Mucosa of descending colon (tissue), 3 donors: Measurements from ENCODE around the gene IFT52. TPM values are rescaled to one million over a fixed set of nuclear protein-coding genes. Genes with fewer than 3 reads are reported as not detected.

Experiments
- ATAC-seq: fragments of 200-7000 bp; cut with Tn5 transposase; one replicate; pipeline ENCODE4 v1.9.1; 2020; ENCODE audit warnings: mild to moderate bottlenecking, moderate library complexity
- DNase-seq, 3 donors: peaks; one replicate each; pipeline ENCODE4 v3.0.0-alpha.2; 2020
- H3K36me3 ChIP-seq: fragments of 200-600 bp; one replicate; pipeline ENCODE4 v1.8.0; 2021; ENCODE audit warnings: low read depth, mild to moderate bottlenecking
- H3K4me1 ChIP-seq: fragments of 200-600 bp; one replicate; pipeline ENCODE4 v1.8.0; 2021; ENCODE audit warnings: low read depth, mild to moderate bottlenecking
- H3K4me3 ChIP-seq: fragments of 200-600 bp; one replicate; pipeline ENCODE4 v1.8.0; 2021; ENCODE audit warnings: mild to moderate bottlenecking
- H3K9me3 ChIP-seq: fragments of 200-600 bp; one replicate; pipeline ENCODE4 v1.8.0; 2021; ENCODE audit warnings: mild to moderate bottlenecking
- intact Hi-C, 2 donors: fragments of 100-400 bp; cut with DNase I in 1 of 2; cut with micrococcal nuclease in 1 of 2; formaldehyde crosslinking; loops; one replicate each; pipeline versions ENCODE4 v1.11.0 to v1.11.1; 2022; cut with DNase I, micrococcal nuclease
- total RNA-seq, 3 donors: library from RNA; stranded (reverse); fragmentation: NEBNext Ultra II Directional in 2 of 3; extraction: Animal tissue kit (Norgen Biotek cat#: 25700) in 2 of 3; gene quantifications; one replicate each; pipeline versions ENCODE4 v1.2.1 to v1.2.4, GENCODE V29; 2021 to 2023
- TF ChIP-seq, protein P1 (sequence below): fragments of 200-600 bp; IDR thresholded peaks from one replicate; pipeline ENCODE4 v1.8.0; 2022; ENCODE audit warnings: antibody characterized with exemption, mild to moderate bottlenecking
- donor health status: DM: no; HTN: no; CAD: no; lungs with moderate emphysema.
- donor health status: DM: no; HTN: no; CAD: no.
- donor health status: DM: no; HTN: yes; CAD: no.

IFT52 gene
- total RNA-seq, 3 donors from 2014 or later, result 19.5 to 24.1 (median 22.8) TPM

DNA sequence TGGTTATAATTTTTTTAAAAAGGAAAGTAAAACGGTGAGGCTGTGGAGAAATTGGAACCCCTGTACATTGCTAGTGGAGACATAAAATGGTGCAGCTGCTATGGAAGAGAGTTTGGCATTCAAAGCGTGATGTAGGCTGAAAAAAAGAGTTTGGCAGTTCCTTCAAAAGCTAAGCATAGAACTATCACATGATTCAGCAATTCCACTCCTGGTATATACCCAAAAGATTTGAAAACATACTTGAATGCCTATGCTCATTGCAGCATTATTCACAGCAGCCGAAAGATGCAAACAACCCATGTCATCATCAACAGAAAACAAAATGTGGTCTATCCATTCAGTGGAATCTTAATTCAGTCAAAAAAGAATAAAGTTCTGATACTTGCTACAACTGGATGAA is 36.4 kb upstream of the IFT52 start:
- ATAC-seq (no peak), DNase-seq (no peak)
- H3K4me1 ChIP-seq, result peaks cover 28% of the 10 kb centered on the region
- TF ChIP-seq, protein P1, sequence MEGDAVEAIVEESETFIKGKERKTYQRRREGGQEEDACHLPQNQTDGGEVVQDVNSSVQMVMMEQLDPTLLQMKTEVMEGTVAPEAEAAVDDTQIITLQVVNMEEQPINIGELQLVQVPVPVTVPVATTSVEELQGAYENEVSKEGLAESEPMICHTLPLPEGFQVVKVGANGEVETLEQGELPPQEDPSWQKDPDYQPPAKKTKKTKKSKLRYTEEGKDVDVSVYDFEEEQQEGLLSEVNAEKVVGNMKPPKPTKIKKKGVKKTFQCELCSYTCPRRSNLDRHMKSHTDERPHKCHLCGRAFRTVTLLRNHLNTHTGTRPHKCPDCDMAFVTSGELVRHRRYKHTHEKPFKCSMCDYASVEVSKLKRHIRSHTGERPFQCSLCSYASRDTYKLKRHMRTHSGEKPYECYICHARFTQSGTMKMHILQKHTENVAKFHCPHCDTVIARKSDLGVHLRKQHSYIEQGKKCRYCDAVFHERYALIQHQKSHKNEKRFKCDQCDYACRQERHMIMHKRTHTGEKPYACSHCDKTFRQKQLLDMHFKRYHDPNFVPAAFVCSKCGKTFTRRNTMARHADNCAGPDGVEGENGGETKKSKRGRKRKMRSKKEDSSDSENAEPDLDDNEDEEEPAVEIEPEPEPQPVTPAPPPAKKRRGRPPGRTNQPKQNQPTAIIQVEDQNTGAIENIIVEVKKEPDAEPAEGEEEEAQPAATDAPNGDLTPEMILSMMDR, result no peak
- H3K9me3 ChIP-seq, result no peaks in the 10 kb centered on the region
- H3K4me3 ChIP-seq, result no peak overlapping the region
- no peaks in the 10 kb centered on the region for H3K36me3 ChIP-seq
- intact Hi-C loops, result no loop called here

DNA sequence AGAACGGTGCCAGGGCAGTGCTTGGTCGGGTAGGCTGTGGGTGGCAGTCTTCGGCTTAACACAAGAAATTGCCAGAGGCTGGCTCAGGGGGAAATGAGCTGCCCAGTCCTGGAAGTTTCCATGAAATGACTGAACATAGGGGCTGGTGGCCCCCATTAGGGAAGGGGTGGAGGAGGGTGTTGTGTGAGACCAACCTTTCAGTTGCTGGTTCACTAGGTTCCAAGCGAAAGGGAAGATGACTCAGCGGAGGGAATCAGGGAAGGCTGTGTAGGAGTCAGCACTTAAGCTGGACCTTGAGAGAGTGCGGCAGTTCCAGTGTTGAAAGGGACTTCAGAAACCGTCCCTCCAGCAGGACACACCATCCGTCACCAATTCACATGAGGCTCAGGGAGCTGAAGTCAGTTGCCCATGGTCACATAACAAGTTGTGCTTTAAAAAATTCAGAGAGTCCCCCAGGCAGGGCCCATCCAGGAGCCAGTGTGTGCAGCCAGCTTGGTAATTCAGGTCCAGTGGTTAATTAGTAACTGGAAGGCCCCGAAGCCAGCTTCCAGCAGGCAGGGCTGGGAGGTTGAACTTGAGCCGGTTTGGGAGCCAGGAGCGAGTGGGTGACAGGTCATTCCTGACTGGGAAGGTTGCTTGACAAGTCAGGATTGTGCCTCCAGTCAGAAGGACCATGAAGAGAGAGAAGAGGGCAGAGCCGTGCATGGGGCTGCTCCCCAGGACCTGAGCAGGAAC is 32.2 kb upstream of the IFT52 start, which contains the start of gene SGK2:
Gene SGK2, plus strand, starts transcription at position 616 of the 735 bp plus-strand sequence. CDS start 7,469 bp downstream, outside the sequence.
- Histone ChIP-seq H3K4me3 (peak within 1 kb of the TSS; percentile 9), H3K9me3 (no peaks in the 10 kb centered on the region), H3K36me3 (no peaks in the 10 kb centered on the region), H3K4me1 (peaks cover 19% of the 10 kb centered on the region)
- ATAC-seq (peak; percentile 85), DNase-seq (peak; percentile 84 to 87 (median 85))
- TF ChIP-seq, protein P1, result no peak
- intact Hi-C loops, result no loop called here

DNA sequence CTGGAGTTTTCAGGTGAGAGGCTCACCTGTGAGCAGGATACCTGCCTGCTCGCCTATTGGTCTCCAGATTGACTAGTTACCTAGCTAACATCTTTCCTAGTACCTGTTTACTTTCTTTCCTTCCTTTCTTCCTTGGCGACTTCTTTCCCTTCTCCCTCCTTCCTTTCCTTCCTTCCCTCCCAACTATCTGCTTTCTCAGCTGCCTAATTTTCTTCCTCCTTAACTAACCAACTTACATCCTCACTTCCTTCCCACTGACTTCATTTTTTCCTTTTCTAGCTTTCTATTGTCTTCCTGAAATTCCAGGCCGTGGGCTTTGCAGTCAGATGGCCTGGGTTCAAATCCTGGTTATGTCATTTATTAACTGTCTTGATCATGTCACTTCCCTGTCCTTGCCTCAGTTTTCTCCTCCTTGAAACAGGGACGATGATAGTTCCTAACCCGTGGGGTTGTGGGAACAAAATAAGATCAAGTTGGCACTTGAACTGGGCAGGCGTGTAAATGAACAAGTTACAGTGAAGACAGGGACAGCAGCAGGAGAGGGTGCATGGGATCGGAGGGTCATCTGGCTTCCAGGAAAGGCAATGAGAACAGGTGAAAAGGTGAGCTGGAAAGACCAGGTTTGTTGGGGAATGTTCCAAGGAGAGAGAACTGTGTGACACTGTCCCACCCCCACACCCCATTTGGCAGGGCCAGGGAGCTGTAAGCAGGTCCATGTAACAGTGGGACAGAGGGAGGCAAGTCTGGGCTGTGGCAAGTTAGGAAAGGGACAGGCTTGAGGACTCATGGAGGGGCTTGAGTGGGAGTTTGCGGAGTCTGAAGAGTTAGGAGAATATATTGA is 31.4 kb upstream of the IFT52 start:
- Histone ChIP-seq H3K4me3 (peak overlapping the region; percentile 9), H3K36me3 (no peaks in the 10 kb centered on the region), H3K4me1 (peaks cover 19% of the 10 kb centered on the region), H3K9me3 (no peaks in the 10 kb centered on the region)
- intact Hi-C loops, result no loop called here
- TF ChIP-seq, protein P1, result no peak
- ATAC-seq, result no peak
- peak in 2 of 3 donors; percentile 44 to 54 for DNase-seq

DNA sequence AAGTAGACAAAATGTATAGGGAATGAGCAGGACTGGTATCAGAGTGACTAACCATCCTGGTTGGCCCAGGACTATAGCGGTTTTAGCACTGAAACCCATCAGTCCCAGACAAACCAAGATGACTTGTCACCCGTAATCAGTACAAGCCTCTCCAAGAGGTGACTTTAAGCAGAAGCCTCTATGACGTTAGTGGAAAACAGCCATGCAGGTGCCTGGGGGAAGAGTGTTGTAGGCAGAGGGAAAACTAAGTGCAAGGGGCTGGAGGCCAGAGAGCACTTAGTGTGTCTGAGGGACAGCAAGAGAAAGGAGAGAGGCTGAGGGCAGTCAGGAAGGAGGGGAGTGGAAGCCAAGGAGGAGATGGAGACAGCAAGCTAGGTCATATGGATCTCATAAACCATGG is 29.8 kb upstream of the IFT52 start:
- intact Hi-C loops, result no loop called here
- ATAC-seq, result no peak
- H3K36me3 ChIP-seq, result no peaks in the 10 kb centered on the region

DNA sequence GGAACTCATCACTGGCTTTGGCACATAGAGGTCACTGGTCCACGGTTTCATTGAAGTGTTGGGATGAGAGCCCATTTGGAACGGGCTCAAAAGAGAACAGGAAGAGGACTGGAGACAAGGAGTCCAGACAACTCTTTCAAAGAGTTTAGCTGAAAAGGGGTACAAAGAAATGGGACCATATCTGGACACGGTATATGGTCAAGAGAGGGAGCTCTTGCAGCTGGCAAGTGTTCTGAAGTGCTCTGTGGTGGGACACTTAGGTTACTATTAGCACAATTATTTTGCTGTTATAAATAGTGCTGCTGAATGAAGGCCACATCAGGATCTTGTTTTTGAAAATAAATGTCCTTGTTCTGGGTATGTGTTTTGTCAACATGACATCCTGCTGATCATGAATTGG is 27.3 kb upstream of the IFT52 start:
- TF ChIP-seq, protein P1, result no peak
- Histone ChIP-seq H3K36me3 (no peaks in the 10 kb centered on the region), H3K4me3 (no peak overlapping the region), H3K4me1 (peaks cover 2% of the 10 kb centered on the region), H3K9me3 (no peaks in the 10 kb centered on the region)
- no peak for ATAC-seq
- DNase-seq, result no peak
- intact Hi-C loops, result no loop called here

More for the DNA sequence above, 29.8 kb upstream of the IFT52 start:
- TF ChIP-seq, protein P1, result no peak
- H3K4me1 ChIP-seq, result peaks cover 16% of the 10 kb centered on the region
- H3K9me3 ChIP-seq, result no peaks in the 10 kb centered on the region
- DNase-seq, result no peak
- no peak overlapping the region for H3K4me3 ChIP-seq
